Activated naive CD4-positive, alpha-beta T cell treated with anti-CD3 and anti-CD28 coated beads for 36 hours (primary cell): ENCODE measurements around the gene MMP15. TPM values are rescaled to one million over a fixed set of nuclear protein-coding genes. Genes with fewer than 3 reads are reported as not detected.

Source experiments
- CTCF ChIA-PET: fragments of 350-600 bp; sonication (Branson Sonifier 250); formaldehyde crosslinking; loops from one replicate; lab custom pipeline; 2021; ENCODE audit warnings: antibody characterized with exemption; lab: Charles Lee
- DNase-seq: peaks from one replicate; pipeline ENCODE4 v3.0.0-alpha.2; 2020
- H3K27ac Mint-ChIP-seq: one replicate; pipeline ENCODE4 v1.8.0; 2021; ENCODE audit warnings: mild to moderate bottlenecking, mixed read lengths
- H3K27me3 Mint-ChIP-seq: one replicate; pipeline ENCODE4 v1.8.0; 2021; ENCODE audit warnings: low read depth, mixed read lengths
- H3K36me3 Mint-ChIP-seq: one replicate; pipeline ENCODE4 v1.8.0; 2021; ENCODE audit warnings: low read depth, mixed read lengths
- H3K4me1 Mint-ChIP-seq: one replicate; pipeline ENCODE4 v1.8.0; 2021; ENCODE audit warnings: low read depth, mixed read lengths
- H3K4me3 Mint-ChIP-seq: one replicate; pipeline ENCODE4 v1.8.0; 2021; ENCODE audit warnings: mild to moderate bottlenecking, moderate library complexity, mixed read lengths
- H3K9me3 Mint-ChIP-seq: one replicate; pipeline ENCODE4 v1.8.0; 2021; ENCODE audit warnings: mixed read lengths
- intact Hi-C: fragments of 100-400 bp; cut with micrococcal nuclease; formaldehyde crosslinking; loops from one replicate; pipeline ENCODE4 v1.15.1; 2023
- total RNA-seq, 2 experiments: library from RNA; stranded (reverse); gene quantifications; one replicate each; pipeline ENCODE4 v1.2.3, GENCODE V29; 2021

The MMP15 gene
- total RNA-seq, 2 experiments from 2014 or later = 0.12 to 0.24 TPM

DNA sequence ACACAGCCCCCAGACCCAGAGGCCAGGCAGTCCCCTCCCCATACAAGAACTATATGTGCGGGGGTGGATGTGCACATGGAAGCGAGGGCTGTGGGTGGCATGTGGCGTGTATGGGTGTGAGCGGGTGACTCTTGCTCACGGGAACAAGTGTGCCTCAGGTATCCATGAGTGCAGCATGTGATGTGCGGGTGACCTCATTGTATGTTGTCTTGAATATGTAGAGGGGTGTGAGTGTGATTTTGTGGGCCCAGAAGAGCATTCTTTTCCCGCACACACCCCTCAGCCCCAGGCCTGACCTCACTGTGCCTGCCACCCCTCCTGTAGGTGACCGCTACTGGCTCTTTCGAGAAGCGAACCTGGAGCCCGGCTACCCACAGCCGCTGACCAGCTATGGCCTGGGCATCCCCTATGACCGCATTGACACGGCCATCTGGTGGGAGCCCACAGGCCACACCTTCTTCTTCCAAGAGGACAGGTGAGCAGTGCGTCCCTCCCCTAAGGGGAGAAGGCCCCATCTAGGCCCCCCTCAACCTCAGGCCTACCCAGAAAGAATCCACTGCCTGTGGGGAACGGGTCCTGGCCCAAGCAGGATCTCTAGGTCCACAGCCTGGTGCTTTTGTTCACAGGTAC lies 17.4 kb downstream of the MMP15 start:
- CTCF ChIA-PET = no interaction called here

DNA sequence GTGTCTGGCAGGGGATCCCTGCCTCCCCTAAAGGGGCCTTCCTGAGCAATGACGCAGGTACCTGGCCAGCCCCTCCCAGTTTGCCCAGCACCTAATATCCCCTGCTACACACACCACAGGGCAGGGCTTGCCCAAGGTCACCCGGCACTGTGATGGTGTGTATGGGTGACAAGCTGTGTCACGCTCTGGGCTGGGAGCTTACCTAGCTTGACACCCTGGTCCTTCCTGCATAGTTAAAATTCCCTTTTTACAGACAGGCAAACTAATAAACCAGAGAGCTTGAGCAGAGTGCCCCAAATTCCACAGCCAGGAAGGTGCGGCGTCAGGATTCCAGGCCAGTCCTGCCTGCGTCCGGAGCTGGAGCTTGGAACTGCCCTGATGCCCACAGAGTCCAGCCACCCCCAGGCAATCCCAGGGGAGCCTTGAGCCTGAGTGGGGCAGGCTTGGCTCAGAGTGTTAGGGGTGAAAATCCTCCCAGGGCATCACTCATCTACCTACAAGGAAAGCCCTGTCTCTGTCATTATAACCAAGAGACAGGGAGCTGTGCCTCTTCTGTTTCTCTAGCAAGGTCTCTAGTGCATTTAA lies 18.1 kb downstream of the MMP15 start:
- no peak overlapping the region for H3K27ac Mint-ChIP-seq
- H3K4me3 Mint-ChIP-seq = no peak overlapping the region
- CTCF ChIA-PET = interaction anchor here (0.5 kb wide), 1 partner anchor 31 kb away, joined by 4 read pairs; no protein-coding TSS in a partner anchor
- H3K9me3 Mint-ChIP-seq = no peaks in the 10 kb centered on the region
- no peak for DNase-seq
- intact Hi-C loops = no loop called here
- H3K4me1 Mint-ChIP-seq = no peaks in the 10 kb centered on the region
- no peaks in the 10 kb centered on the region for H3K36me3 Mint-ChIP-seq
- no peaks in the 10 kb centered on the region for H3K27me3 Mint-ChIP-seq

More for the DNA sequence above, 17.4 kb downstream of the MMP15 start:
- intact Hi-C loops = no loop called here
- Mint-ChIP-seq H3K4me3 (no peak overlapping the region), H3K36me3 (no peaks in the 10 kb centered on the region), H3K27ac (no peak overlapping the region), H3K4me1 (no peaks in the 10 kb centered on the region), H3K9me3 (no peaks in the 10 kb centered on the region), H3K27me3 (no peaks in the 10 kb centered on the region)
- no peak for DNase-seq

DNA sequence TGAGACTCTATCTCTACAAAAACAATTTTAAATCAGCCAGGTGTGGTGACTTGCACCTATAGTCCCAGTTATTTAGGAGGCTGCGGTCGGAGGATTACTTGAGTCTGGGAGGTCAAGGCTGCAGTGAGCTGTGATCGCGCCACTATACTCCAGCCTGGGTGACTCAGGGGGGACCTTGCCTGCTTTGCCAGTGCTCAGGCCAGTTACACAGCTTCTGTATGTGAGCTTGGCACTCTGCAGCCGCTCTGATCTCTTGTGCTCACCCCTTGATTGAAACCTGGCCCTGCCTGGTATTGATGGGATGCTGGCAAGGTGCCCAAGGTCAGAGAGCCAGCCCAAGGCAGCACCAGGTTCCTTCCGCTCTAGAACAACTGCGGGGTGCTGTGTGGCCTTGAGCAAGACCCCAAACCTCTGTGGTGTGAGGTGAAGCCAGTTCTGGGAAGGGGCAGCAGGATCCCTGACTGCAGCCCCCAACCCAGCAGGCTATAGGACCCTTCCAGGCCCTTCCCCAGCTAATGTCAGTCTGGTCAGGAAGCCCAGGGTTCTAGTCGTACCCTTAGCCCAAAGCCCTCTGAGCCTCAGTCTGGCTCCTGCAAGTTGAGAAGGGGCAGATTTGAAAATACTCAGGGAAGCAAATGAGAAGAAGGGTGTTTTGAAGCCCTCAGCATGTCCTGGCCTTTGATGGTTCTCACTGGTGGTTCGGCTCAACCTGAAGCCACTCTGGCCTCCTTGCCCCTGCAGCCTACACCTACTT lies 18.9 kb downstream of the MMP15 start:
- no peaks in the 10 kb centered on the region for H3K9me3 Mint-ChIP-seq
- H3K4me1 Mint-ChIP-seq = no peaks in the 10 kb centered on the region
- no peaks in the 10 kb centered on the region for H3K36me3 Mint-ChIP-seq
- intact Hi-C loops = no loop called here
- no peak overlapping the region for H3K27ac Mint-ChIP-seq
- CTCF ChIA-PET = interaction anchor here (0.5 kb wide), 1 partner anchor 31 kb away, joined by 4 read pairs; no protein-coding TSS in a partner anchor
- no peak overlapping the region for H3K4me3 Mint-ChIP-seq
- no peak for DNase-seq
- no peaks in the 10 kb centered on the region for H3K27me3 Mint-ChIP-seq

DNA sequence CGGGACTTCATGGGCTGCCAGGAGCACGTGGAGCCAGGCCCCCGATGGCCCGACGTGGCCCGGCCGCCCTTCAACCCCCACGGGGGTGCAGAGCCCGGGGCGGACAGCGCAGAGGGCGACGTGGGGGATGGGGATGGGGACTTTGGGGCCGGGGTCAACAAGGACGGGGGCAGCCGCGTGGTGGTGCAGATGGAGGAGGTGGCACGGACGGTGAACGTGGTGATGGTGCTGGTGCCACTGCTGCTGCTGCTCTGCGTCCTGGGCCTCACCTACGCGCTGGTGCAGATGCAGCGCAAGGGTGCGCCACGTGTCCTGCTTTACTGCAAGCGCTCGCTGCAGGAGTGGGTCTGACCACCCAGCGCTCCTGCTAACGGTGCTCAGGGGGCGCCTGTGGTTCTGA lies 19.5 kb downstream of the MMP15 start:
- intact Hi-C loops = no loop called here
- CTCF ChIA-PET = no interaction called here
- Mint-ChIP-seq H3K4me1 (no peaks in the 10 kb centered on the region), H3K4me3 (no peak overlapping the region), H3K27ac (no peak overlapping the region), H3K9me3 (no peaks in the 10 kb centered on the region), H3K27me3 (no peaks in the 10 kb centered on the region), H3K36me3 (no peaks in the 10 kb centered on the region)
- no peak for DNase-seq

DNA sequence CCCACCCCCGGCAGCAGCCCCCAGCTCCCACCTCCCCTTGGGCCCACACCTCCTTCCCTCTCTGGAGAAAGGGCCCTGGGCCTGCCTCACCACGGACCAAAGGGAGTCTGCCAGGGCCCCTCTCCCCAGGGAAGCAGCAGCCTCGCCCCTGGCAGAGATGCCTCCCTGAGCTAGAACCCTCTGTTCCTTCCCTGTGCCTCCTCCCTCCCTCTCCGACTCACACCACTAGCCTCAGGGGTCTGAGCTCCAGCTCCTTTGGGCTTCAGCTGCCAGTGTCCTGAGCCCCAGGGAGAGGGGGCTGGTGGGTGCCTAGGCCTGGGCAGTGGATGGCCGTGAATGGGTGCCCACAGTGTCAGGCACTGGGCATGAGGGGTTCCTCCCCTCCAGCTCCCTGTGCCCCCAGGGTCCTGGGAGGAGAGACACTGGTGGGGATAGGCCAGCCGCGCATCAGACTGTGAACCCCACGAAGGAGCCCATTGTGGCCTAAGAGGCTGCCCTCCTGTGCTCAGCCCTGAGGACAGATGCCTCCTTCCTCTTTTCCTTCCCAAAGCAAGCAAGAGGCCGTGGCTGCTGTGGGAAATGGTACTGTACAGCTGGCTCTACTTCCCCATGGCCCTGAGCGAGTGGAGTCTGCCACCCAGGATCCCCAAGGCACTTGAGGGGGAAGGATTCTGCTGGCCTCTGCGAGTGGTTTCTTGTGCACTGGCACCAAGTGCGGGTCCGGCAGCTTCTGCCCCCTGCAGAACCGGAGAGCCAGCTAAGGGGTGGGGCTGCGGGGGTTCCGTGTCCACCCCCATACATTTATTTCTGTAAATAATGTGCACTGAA lies 20.7 kb downstream of the MMP15 start:
- no peak for DNase-seq
- H3K36me3 Mint-ChIP-seq = no peaks in the 10 kb centered on the region
- no peaks in the 10 kb centered on the region for H3K9me3 Mint-ChIP-seq
- no peaks in the 10 kb centered on the region for H3K27me3 Mint-ChIP-seq
- CTCF ChIA-PET = no interaction called here
- H3K27ac Mint-ChIP-seq = no peak overlapping the region
- intact Hi-C loops = no loop called here
- H3K4me1 Mint-ChIP-seq = no peaks in the 10 kb centered on the region
- H3K4me3 Mint-ChIP-seq = no peak overlapping the region

DNA sequence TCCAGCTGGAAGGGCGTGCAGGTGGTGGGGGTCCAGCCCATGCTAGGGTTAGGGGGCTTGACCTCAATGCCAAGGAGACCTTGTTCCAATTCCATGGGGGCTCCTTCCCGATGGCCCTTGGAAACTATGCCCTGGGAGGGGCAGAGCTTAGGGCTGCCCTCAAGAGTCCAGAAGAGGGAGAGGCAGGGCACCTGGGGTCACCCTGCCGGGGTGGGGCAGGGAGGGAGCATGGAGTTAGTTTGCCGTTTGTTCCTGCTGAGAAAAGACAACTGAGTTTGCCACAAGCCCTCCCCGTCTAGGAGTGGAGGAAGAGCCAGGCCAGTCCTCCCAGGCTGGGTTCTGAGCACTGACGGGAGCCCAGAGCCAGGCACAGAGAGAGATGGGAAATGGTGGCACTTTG lies 21.4 kb downstream of the MMP15 start:
- Mint-ChIP-seq H3K27ac (no peak overlapping the region), H3K36me3 (no peaks in the 10 kb centered on the region), H3K9me3 (no peaks in the 10 kb centered on the region), H3K27me3 (no peaks in the 10 kb centered on the region), H3K4me1 (no peaks in the 10 kb centered on the region), H3K4me3 (no peak overlapping the region)
- DNase-seq = no peak
- intact Hi-C loops = no loop called here
- CTCF ChIA-PET = no interaction called here

DNA sequence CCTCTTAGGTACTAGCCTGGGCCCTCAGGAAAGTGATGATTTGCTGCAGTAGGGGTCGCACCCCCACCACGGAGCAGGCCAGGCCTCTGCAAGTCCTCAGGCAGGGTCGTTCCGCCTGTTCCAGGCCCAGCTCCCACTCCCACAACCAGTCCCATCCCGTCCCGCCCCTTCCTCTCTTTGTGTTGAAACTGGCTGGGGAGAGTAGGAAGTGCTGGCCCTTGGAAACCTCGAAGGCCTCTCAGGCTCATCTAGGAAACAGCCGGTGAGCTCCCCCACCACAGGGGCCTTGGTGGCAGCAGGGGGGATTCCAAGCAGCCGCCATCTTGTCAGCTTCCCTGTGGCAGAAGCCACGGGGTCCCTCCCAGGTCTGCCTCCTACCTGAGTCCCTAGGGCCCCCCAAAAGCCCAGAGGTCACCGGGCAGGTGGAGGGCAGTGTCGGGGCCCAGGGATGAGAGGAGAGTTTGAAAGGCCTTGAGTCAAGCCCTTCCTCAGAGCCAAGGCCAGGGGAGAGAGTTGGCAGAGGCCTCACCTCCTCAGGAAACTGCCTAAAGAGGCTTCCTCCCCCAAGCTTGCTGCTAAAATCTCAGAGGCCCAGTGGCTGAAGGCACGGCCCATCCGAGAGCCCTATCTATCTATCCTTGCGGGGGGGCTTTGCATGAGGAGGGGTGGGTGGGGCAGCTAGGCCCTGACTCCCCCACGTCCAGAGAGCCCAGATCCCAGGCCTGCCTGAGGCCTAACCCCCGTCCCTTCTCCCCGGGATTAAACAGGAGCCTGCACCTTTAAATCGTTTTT lies 22.2 kb downstream of the MMP15 start:
- Mint-ChIP-seq H3K4me1 (no peaks in the 10 kb centered on the region), H3K27me3 (peaks cover 1% of the 10 kb centered on the region), H3K27ac (no peak overlapping the region), H3K9me3 (no peaks in the 10 kb centered on the region), H3K36me3 (no peaks in the 10 kb centered on the region), H3K4me3 (no peak overlapping the region)
- no peak for DNase-seq
- CTCF ChIA-PET = no interaction called here
- intact Hi-C loops = no loop called here

DNA sequence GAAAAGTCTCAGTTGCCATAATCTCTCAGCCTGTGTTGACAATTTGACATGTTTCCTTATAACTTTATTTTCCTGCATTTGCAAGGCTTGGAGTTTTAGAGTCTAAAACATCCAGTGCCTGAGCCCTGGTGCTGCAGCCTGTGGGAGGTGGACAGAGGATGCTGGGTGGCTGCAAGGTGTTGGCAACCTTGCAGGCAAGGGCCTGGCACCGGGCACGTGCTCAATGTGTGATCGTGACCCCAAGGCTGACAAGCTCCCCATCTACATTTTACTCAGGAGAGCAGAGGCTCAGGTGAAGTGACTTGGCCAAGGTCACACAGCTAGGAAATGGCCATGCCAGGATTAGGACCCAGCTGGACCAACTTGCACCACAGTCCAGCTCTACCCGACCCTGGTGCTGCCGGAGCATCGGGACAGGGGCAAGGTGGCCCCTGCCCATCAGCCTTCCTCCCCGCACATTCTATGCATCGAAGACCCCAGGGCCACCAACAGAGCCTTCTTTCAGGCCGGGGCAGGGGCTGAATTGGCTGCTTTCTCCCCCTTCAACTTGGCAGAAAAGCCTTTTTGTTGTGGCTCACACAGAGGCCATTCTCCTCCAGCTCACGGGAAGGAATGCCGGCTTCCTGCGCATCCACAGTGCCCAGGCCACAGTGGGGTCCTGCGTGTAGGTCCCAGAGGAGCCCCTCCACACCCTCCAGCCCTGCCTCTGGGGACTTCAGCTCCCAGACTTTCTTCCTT lies 23.1 kb downstream of the MMP15 start:
- H3K9me3 Mint-ChIP-seq = no peaks in the 10 kb centered on the region
- H3K27ac Mint-ChIP-seq = no peak overlapping the region
- H3K36me3 Mint-ChIP-seq = no peaks in the 10 kb centered on the region
- intact Hi-C loops = no loop called here
- no peak overlapping the region for H3K4me3 Mint-ChIP-seq
- H3K27me3 Mint-ChIP-seq = peaks cover 1% of the 10 kb centered on the region
- H3K4me1 Mint-ChIP-seq = no peaks in the 10 kb centered on the region
- CTCF ChIA-PET = no interaction called here
- no peak for DNase-seq

DNA sequence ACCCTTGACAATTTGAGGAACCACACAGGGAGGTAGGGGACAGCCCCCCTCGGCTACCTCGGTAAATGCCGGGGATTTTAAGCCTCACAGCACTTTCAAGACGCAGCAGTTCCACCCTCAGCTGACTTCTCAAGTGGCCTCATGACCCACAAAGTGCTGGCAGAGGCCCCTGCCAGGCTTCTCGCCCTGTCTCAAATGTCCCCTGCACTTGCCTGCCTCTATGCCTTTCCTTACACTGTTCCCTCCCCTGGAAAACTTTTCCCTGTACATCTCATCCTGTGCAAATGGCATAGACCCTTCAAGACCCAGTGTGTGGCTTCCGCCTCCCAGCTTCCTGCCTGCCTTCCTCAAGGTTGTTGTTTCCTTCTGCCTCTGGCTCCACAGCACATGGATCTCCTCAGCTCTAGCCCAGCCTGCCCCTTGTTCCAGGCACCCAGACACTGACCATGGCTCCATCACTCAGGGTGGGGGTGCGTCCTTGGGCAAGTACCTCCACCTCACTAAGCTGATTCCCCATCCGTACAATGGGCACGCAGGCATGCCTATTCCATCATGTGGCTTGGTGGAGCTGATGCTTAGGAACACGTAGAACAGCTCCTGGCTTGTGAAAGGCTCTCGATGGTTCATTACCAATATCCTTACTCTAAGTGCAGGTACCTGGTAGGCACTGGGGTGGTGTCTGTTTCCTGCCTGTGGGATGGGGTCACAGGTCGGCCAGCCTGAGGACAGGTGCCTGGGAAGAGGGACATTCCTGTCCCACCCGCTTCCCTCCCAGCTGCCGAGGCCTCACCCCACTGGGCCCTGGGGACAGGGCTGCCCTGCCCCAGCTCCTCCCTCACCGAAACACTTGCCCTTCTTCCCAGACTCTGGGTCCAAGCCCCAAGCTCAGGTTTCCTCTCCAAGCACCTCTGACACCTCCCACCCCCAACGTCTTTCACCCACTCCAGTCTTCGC lies 24.0 kb downstream of the MMP15 start:
- Mint-ChIP-seq H3K4me3 (no peak overlapping the region), H3K27me3 (peaks cover 1% of the 10 kb centered on the region), H3K27ac (no peak overlapping the region), H3K9me3 (no peaks in the 10 kb centered on the region), H3K36me3 (no peaks in the 10 kb centered on the region), H3K4me1 (no peaks in the 10 kb centered on the region)
- CTCF ChIA-PET = no interaction called here
- DNase-seq = no peak
- intact Hi-C loops = no loop called here

DNA sequence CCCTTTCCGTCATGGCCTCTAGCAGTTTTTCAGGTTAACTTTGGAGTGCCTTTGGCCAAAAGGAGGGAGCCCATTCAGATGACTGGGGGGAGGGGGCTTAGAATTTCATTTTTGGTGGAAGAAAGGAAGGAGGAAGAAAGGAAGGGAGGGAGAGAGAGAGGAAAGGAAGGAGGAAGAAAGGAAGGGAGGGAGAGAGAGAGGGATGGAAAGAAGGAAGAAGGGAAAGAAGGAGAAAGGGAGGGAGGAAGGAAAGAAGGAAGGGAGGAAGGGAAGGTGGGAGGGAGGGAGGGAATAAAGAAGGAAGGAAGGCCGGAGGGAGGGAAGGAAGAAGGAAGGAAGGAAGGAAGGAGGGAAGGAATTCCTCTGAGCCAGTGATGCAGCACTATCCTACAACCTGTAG lies 25.7 kb downstream of the MMP15 start:
- Mint-ChIP-seq H3K4me1 (no peaks in the 10 kb centered on the region), H3K4me3 (no peak overlapping the region), H3K36me3 (no peaks in the 10 kb centered on the region), H3K9me3 (no peaks in the 10 kb centered on the region), H3K27me3 (peaks cover 1% of the 10 kb centered on the region), H3K27ac (no peak overlapping the region)
- intact Hi-C loops = no loop called here
- DNase-seq = no peak
- CTCF ChIA-PET = no interaction called here
